HG02885 (cell line): ENCODE results near the gene WDR5.
"Not testable (repeated sequence)": the region's sequence is repeated elsewhere in the genome, so short reads cannot be mapped to it uniquely, and the experiment has no call there.

ENCODE experiments used
- ATAC-seq: cut with Tn5 transposase; IDR thresholded peaks from one replicate; pipeline ENCODE4 v1.9.1; 2021; ENCODE audit warnings: mild to moderate bottlenecking; ENCODE audit not compliant: unreplicated experiment, poor library complexity

WDR5 gene

DNA sequence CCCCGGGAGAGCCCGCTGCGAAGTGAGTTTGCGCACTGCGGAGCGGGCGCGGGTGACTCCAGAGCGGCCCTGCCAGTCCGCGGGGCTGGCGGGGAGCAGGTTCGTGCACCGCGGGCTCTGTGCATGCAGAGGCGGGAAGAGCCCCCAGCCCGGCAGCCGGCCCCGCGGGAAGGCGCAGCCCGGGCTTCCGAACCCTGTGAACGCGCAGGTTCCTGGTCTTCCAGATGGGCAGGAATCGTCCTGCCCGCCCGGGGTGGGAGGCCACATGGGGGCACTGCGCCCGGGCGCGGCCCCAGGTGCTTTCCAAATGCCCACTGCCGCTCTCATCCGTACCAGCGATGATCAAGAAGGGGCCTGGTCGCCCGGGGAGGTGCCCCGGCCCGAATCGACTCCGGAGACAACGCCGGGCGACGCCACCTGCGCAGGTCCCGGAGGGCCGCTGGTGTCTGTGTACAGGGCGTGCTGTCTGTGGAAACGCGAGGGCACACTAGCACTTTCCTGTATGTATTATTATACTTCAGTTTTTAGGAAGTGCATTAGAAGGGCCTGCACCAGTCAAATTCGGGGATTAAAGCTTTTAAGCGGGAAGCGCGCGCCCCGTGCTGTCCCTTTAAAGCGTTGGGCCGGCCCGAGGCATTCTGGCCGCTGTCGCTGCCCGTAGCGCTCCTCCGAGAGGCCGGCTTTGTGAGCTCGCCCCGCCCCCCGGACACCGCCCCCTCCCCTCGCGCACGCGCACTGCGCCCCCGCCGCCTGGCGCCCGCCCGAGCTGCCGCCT lies at the start of gene WDR5:
TSS of gene WDR5 (plus strand) at position 740 of the 775 bp plus-strand sequence. CDS start 3,796 bp downstream, outside the sequence.
- peak; percentile 64 for ATAC-seq

DNA sequence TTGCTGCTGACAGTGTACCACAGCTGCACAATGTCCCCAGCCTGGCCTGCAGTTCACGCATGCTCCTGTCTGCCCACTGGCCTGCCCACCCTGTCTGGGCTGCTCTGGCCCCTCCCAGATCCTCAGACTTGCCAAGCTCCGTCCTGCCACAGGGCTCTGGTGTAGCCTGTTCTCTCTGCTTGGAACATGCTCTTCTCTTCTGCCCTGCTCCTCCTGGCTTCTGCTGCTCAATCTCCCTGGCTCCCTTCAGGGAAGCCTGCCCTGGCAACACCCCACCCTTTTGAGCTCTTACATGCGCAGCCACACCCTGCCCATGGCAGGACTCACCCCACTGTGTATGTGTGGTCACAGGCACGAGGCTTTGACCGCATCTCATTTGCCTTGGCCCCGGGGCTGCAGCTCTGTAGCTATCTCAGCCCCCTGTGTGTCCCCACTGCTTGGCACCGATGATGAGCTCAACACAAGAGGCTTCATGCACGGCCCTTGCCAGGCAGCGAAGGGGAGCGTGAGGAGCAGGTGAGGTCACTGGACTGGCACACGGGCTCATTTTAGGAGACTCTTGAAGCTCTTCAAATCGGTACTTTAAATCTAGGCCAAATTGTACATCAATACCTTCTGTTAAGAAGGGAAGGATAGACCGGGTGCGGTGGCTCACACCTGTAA lies 47.7 kb upstream of the WDR5 start:
- no peak for ATAC-seq

DNA sequence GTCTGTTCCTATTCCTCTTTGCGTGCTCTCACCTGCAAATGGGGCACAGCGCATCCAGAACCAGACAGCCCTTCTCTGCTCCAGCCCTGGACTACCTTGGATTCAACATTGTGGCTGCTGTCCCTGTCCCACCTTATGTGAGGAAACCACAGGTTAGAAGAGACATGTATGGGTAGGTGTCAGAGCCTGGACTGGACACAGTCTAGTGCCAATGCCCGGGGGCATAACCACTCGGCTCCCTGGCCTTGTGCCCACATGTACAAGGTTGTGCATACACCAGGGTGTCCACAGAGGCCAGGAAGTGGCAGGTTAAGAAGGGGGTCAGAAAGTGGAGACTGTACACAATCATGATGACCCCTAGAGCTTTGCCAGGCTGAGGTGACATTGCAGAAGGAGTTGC lies 45.9 kb upstream of the WDR5 start:
- no peak for ATAC-seq

DNA sequence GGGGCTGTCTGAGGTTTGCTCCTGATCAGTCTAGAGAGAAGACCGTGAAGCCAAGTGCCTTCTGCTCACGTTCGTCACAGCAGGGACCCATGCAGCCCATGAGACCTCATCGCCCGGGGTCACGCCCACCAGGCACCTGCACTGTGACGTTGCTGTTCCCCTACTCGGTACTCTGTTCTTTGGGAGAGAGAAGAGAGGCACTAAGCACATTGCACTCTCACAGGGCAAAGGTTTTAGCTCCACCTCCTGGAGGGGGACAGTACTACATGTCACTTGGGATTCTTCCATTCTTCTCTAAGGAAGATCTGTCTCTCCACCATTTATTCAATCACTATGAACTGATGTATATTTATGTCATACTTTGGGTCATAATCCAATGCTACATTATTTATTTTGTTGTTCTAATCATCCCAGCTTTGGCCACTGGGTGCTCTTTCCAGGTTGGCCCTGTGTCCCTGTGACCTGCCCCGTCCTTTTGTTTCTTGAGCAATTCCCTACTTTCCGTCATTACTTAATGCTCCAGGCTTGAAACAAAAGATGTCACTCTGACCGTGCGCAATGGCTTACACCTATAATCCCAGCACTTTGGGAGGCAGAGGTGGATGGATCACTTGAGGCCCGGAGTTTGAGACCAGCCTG lies 36.6 kb upstream of the WDR5 start:
- no peak for ATAC-seq

DNA sequence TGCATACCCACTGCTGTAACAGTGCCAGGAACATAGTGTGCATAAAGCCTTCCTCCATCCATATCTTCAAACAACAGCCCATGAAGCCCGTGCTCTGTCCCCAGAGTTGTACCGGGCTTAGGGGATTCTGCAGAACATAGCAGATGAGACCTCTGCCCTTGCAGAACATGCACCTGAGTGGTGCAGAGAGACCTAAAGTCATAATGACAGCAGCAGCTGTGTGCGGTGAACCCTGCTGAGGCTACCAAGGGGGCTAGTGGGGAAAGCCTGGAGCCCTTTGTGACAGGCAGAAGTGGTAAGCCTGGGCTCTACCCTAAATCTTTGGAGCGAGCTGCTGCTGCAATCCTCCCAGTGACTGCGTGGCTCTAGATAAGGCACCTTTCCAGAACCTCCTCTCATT lies 35.8 kb upstream of the WDR5 start:
- ATAC-seq, result no peak

DNA sequence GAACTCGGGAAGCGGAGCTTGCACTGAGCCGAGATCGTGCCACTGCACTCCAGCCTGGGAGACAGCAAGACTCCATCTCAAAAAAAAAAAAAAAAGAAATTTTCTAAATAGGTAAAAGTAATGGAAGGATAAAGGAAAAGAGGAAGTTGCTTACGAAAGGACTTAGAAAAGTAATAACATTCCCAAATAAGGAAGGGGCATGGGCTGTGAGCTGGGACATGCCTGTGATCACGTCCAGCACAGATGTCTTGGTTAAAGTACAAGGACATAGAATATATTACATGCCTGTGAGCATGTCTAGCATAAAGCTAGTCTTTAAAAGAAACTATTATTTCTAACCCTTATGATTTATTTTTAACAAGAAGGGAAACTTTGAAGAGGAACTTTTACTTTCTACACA lies 34.7 kb upstream of the WDR5 start:
- ATAC-seq, result not testable (repeated sequence)

DNA sequence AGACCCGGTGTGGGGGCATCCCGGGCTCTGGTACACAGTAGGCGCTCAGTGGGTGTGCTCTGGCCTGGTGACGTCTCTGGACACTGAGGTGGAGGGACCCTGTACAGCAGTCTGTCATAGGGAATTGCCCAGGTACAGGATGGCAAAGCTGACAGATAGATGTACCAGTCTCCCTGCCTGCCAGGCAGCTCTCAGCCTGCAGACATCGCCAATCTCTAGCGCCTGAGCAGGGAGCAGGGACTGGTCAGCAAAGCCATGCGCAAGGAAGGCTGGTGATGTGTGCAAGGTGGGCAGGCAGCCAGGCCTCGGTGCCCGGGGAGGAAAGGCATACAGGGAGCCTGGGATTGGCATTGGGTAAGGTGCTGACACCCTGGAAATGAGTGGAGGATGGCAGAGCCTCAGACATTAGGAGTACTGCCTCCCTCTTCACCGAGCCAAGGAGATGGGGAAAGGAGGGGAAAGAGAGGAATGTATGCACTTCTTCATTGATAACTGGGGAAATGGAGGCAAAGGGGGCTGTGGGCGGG lies 34.2 kb upstream of the WDR5 start:
- no peak for ATAC-seq

DNA sequence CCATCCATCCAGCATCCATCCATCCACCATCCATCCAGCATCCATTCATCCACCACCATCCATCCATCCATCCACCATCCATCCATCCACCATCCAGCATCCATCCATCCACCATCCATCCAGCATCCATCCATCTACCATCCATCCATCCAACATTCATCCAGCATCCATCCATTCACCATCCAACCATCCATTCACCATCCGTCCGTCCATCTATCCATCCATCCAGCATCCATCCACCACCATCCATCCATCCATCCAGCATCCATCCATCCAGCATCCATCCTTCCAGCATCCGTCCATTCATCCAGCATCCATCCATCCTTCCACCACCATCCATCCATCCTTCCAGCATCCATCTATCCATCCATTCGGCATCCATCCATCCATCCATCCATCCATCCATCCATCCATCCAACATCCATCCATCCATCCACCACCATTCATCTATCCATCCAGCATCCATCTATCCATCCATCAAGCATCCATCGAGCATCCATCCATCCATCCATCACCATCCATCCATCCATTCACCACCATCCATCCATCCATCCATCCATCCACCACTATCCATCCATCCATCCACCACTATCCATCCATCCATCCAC lies 32.4 kb upstream of the WDR5 start:
- no peak for ATAC-seq

DNA sequence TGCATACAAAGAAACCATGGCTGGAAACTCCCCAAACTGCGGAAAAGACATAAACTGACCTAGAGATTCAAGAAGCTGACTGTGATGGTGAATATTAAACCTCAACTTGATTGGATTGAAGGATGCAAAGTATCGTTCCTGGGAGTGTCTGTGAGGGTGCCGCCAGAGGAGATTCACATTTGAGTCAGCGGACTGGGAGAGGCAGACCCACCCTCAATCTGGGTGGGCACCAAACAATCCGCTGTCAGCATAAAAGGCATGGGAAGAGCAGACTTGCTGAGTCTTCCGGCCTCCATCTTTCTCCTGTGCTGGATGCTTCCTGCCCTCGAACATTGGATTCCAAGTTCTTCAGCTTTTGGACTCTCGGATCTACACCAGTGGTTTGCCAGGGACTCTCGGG lies 24.8 kb upstream of the WDR5 start:
- ATAC-seq, result no peak

DNA sequence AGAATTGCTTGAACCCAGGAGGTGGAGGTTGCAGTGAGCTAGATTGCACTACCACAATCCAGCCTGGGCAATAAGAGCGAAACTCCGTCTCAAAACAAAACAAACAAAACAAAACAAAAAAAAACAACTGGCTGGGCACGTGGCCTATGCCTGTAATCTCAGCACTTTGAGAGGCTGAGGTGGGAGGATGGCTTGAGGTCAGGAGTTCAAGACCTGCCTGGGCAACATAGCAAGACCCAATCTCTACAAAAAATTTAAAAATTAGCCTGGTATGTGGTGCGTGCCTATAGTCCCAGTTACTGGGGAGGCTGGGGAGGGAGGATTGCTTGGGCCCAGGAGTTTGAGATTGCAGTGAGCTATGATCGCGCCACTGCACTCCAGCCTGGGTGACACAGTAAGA lies 23.3 kb upstream of the WDR5 start:
- no peak for ATAC-seq

DNA sequence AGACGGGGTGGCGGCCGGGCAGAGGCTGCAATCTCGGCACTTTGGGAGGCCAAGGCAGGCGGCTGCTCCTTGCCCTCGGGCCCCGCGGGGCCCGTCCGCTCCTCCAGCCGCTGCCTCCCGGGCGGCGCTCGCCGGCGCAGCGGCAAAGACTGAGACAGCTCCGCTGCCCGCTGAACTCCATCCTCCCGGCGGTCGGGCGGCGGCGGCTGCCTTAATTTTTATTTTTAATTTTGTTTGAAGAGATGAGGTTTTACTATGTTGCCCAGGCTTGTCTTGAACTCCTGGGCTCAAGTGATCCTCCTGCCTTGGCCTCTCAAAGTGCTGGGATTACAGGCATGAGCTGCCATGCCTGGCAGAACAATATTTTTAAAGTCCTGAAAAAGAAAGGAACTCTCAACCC lies 16.9 kb upstream of the WDR5 start:
- ATAC-seq, result not testable (repeated sequence)

DNA sequence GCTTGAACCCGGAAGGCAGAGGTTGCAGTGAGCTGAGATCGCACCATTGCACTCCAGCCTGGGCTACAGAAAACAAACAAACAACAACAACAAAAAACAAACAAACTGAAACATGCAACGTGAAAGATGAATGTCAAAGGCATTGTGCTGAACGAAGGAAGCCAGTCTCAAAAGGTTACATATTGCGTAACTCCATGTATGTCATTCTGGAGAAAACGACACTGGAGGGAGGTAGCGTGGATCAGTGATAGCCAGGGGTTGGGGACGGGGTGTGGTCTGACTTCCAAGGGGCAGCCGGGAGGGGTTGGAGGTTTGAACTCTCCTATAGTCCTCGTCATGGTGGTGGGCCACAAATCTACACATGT lies 12.1 kb upstream of the WDR5 start:
- ATAC-seq, result no peak

DNA sequence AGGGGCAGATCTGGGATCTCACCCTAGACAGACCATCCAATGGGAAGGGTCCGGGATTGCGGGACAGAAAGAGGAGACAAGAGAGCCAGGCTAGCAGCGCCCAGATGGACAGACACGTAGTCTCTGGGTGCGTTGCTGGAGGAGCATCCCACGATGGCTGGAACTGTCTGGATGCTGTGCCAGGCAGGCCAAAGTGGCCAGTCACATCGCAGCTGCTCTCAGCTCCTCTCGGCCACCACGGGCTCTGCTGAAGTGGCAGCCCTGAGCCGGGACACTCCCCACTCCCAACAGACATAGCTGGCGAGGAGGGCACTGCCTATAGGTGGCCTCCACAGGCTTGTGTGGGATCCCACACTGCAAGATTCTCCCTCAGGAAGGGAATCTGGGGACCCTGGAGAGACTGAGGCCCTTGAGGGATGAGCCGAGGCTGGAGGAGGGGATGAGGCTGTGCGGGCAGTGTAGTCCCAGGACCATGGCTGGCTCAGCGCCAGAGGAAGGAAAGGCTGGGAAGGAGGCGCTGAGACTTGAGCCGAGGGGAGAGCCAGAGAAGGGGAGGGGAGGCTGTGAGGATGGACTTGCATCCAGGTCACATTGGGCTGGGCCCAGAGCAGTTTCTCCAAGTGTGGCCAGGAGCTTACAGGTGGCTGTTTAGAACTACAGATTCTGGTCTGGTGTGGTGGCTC lies 10.3 kb upstream of the WDR5 start:
- no peak for ATAC-seq

DNA sequence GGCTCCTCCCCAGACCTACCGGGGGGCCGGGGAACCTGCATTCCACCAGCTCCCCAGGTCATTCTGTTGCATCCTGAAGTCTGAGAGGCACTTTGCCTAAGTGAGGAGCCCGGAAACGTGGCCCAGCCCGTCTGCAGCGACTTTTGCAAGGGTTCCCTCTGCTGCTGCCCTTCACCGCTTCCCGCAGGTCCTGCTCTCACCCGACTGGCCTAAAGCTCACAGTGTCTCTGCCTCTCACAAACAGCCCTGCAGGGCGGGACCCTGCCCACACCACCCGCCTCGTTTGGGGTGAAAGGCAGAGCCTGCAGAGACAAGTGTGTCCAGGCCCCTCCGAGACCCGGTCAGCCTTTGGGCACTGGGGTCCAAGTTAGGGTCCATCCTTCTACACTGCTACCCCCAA lies 9.5 kb upstream of the WDR5 start:
- ATAC-seq, result no peak

DNA sequence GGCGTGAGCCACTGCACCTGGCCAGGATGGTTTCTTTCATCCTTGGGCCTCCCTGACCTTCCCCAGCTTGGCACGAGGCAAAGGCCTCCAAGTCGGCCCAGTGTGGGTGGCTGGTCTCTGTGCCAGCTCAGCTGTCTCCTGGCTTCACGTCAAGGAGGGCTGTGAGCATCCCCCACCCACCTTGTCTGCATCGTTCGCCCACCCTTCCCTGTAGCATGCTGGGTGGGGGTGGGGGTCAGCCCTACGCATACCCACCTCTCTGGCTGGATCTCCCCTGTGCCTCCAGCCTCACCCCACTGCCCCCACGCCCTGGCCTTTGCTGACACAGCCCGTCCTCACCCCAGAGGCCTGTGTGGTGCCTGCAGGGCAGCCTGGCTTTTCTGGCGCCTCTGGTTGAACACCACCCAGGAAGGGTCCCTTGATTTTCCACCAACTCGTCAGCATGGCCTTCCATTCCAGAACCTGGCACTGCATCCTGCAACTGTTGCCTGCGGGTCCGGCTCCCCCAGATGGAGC lies 8.8 kb upstream of the WDR5 start:
- ATAC-seq, result no peak

DNA sequence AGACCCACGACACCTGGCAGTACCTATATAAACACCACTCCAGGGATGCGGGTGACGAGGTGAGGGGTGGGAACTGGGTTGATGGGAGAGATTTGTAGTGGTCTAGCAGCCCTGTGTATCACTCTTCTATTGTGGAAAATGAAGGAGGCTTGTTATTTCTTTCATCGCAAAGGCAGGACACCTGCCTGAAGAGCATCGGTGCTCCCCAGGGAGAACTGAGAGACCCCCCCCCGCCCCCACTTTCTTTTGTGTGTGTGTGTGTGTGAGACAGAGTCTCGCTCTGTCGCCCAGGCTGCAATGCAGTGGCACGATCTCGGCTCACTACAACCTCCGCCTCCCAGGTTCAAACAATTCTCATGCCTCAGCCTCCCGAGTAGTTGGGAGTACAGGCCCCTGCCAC lies 8.3 kb upstream of the WDR5 start:
- no peak for ATAC-seq

DNA sequence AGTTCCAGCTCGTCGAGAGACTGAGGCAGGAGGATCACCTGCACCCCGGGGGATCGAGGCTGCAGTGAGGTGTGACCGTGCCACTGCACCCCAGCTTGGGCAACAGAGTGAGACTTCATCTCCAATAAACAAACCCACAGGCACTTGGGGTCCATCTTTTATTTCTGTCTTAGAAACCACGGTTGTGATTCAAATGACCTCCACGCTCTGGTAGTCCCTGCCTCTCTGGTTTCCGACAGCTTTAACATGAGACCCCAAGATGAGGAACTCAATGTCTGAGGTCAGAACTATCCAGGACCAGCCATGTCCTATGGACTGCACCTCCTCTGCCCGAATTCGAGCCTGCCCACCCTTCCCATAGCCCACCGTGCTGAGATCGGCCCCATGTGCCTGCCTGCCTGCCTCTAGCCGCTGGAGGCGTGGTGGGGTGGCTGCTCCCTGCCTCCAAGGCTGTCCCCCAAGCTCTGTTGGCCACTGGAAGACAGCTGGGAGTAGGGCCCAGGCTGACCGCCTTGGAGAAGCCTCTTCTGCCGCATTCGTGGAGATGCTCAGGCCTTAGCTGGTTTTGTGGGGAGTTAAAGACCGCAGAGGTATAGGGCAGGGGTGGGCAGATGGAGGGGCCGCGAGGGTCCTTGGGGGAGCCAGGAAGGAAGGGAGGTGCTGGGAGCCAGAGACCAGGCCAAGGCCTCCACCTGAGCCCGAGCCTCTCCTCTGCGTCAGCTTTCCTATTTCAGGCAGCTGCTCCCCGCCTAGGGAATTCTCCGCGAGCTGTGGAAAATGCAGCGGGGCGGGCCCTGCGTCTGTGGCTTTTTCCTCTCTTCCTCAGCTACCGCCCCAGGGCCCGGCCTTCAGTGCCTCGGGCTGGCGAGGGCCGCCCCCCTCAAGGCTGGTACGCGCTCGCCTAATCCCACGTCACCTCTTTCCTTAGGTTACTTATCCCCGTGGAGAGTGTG lies 6.9 kb upstream of the WDR5 start:
- ATAC-seq, result no peak

DNA sequence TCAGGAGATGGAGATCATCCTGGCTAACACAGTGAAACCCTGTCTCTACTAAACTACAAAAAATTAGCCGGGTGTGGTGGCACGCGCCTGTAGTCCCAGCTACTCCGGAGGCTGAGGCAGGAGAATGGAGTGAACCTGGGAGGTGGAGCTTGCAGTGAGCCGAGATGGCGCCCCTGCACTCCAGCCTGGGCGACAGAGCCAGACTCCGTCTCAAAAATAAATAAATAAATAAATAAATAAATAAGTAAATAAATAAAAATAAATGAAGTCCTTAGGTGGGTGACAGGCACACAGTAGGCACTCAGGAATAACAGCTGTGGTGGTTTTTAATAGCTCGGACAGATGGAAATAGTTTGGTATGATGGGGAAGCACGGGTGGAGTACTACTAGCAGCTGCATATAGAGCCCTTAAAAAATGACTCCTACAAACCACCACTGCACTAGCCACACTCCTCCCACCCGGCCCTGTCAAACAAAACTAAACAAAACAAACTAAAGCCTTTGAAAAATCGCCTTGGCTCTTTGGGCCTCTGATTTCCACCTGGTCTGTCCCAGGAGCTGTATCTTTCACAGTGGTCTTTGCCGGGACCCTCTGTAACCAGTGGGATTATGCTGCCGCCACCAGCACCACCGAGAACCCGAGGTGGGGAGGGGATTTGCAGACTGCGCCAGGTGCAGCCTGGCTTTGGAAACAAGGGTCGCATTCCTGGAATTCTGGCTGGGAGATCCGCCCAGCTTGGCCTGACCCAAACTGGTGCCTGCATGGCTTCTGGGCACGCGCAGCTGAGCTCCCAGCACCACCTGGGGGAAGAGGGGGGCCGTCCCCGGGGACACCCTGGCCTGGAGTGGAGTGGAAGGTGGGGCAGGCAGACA lies 5.1 kb upstream of the WDR5 start:
- ATAC-seq, result no peak
